ENCODE measurements around the gene CD2BP2. TPM values are rescaled to one million over a fixed set of nuclear protein-coding genes. Genes with fewer than 3 reads are reported as not detected.
"Not testable (repeated sequence)": the region's sequence is repeated elsewhere in the genome, so short reads cannot be mapped to it uniquely, and the experiment has no call there.

Gene CD2BP2
- total and polyA plus RNA-seq, 2 of the 13 experiments (the other 11 are each of a cell fraction or from before 2014, with no cell fraction given), result 24.9 to 54.6 TPM

DNA sequence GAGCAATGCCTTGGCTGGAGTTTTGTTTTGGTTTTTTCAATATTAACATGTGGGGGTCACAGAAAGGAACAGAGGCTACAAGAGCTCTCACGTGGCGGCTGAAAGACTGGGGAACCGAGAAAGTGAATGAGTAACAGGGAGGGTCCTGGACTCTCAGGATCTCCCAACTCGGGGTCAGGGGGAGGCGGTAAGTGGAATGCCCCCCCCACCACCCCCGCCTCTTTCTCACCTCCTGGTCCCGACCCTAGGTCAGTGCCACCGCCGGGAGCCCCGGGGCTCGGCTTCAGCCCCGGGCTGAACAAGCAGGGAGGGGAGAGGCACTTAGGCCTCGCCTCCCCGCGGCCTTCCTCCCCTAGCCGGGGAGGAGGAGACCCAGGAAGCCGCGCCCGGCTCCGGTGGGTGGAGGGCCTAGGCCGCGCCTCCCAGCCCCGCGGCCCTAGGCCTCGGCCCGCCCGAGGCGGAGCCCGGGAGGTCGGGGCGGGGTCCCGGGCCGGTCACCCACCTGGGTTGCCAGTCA is 20.6 kb downstream of the CD2BP2 start (continued):
- TF ChIP-seq ZNF430 (CRISPR knock-in tag; IDR thresholded peaks at IDR 0.05) (peak; percentile 44; the same call in 1 of the 2 replicates), PHF8 (CRISPR knock-in tag; IDR thresholded peaks at IDR 0.05) (peak; percentile 38; the same call in 1 of the 2 replicates), ZFY (CRISPR knock-in tag; IDR thresholded peaks at IDR 0.05) (peak; percentile 70), SAP130 (CRISPR knock-in tag; IDR thresholded peaks at IDR 0.05; ENCODE audit: low read depth) (0 out of 2 replicates have a peak, but pooled peaks have one; percentile 18), ELF1 (CRISPR knock-in tag; IDR thresholded peaks at IDR 0.05) (peak; percentile 25; the same call in 1 of the 2 replicates), HNF4A (CRISPR knock-in tag; IDR thresholded peaks at IDR 0.05) (0 out of 2 replicates have a peak, but pooled peaks have one; percentile 11)
- TF ChIP-seq, protein P1, sequence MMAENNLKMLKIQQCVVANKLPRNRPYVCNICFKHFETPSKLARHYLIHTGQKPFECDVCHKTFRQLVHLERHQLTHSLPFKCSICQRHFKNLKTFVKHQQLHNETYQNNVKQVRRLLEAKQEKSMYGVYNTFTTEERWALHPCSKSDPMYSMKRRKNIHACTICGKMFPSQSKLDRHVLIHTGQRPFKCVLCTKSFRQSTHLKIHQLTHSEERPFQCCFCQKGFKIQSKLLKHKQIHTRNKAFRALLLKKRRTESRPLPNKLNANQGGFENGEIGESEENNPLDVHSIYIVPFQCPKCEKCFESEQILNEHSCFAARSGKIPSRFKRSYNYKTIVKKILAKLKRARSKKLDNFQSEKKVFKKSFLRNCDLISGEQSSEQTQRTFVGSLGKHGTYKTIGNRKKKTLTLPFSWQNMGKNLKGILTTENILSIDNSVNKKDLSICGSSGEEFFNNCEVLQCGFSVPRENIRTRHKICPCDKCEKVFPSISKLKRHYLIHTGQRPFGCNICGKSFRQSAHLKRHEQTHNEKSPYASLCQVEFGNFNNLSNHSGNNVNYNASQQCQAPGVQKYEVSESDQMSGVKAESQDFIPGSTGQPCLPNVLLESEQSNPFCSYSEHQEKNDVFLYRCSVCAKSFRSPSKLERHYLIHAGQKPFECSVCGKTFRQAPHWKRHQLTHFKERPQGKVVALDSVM (CRISPR knock-in tag; IDR thresholded peaks at IDR 0.05), result peak; percentile 50; the same call in 1 of the 2 replicates
- TF ChIP-seq, protein P2, sequence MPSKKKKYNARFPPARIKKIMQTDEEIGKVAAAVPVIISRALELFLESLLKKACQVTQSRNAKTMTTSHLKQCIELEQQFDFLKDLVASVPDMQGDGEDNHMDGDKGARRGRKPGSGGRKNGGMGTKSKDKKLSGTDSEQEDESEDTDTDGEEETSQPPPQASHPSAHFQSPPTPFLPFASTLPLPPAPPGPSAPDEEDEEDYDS (CRISPR knock-in tag; IDR thresholded peaks at IDR 0.05), result peak; percentile 71; the same call in 1 of the 2 replicates
- TF ChIP-seq, protein P3, sequence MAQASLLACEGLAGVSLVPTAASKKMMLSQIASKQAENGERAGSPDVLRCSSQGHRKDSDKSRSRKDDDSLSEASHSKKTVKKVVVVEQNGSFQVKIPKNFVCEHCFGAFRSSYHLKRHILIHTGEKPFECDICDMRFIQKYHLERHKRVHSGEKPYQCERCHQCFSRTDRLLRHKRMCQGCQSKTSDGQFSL (CRISPR knock-in tag; IDR thresholded peaks at IDR 0.05), result peak; percentile 77; the same call in 1 of the 2 replicates

DNA sequence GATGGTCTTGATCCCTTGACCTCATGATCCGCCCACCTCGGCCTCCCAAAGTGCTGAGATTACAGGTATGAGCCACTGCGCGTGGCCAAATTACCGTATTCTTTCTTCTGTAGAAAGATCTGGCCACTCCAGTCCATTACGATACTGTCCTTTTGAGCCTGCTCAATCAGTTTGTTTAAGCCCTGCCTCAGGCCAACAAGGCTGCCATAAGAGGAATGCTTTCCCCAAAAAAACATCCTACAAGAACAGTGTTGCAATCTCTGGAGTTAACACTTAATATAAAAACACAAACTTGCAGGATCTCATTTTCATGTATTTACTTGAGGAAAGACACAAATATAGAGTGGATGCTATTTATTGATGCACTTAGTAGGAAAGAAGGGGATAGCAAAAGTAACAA is 30.9 kb downstream of the CD2BP2 start:
- H3K27me3 ChIP-seq (ENCODE audit: control insufficient read depth in 1 of 2, insufficient read depth in 2 of 2, low read length in 2 of 2); BruUV-seq (replicated peaks); H3K4me2 ChIP-seq (ENCODE audit: low read depth, low read length); H3K27ac ChIP-seq (ENCODE audit: extremely low read length, insufficient read depth, low read length); DNase-seq (ENCODE audit: low spot score); FAIRE-seq; CTCF ChIA-PET (ENCODE audit: low intra/inter-chr PET ratio, low total read pairs); POLR2A ChIA-PET; H4K20me1 ChIP-seq (ENCODE audit: insufficient read depth, low read length); H3K4me1 ChIP-seq (ENCODE audit: insufficient read depth, low read length); H3K4me3 ChIP-seq (replicated peaks in 1 of 3; ENCODE audit: insufficient read depth in 1 of 3, low read depth in 2 of 3, low read length in 3 of 3); H3K9me3 ChIP-seq (ENCODE audit: low read length); ATAC-seq; H3K36me3 ChIP-seq (replicated peaks in 1 of 2; ENCODE audit: control insufficient read depth in 1 of 2, insufficient read depth in 2 of 2, low read length in 2 of 2); intact Hi-C loops (cut with micrococcal nuclease; ENCODE audit: unreplicated experiment); H3K9ac ChIP-seq (ENCODE audit: insufficient read depth, low read depth, low read length); in situ Hi-C loops (cut with HindIII; ENCODE audit: extremely low pct_ligation_motif_present, low pct_unique_long_range_greater_than_20kb); H2AFZ ChIP-seq (ENCODE audit: low read length): not testable (repeated sequence)
- H3K79me2 ChIP-seq (ENCODE audit: insufficient read depth, low read length), result peaks cover 35% of the 10 kb centered on the region
- WGBS (ENCODE audit: low lambda C conversion rate), result 97% methylated on average over 6 of the region's 6 CpGs

DNA sequence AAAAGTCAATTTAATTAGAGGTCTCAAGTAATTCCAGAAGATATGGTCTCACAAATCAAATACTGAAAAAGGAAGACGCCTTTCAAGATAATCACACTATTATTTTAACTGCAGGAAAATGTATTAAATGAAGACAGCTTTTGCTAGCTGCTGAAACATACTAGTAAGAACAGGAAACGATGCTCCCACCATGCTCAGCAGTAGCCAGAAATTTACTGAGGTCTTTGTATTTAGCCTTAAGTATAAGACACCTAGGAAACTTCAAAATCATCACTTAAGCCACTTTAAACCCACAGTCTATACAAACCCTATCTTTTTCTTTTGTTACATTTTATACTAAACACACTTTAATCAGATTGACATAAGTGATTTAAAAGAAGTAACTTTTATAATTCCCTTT is 36.5 kb downstream of the CD2BP2 start:
- BruUV-seq (replicated peaks); H3K4me1 ChIP-seq (ENCODE audit: insufficient read depth, low read length); FAIRE-seq; CTCF ChIA-PET (ENCODE audit: low intra/inter-chr PET ratio, low total read pairs); intact Hi-C loops (cut with micrococcal nuclease; ENCODE audit: unreplicated experiment); POLR2A ChIA-PET; in situ Hi-C loops (cut with HindIII; ENCODE audit: extremely low pct_ligation_motif_present, low pct_unique_long_range_greater_than_20kb); H3K4me3 ChIP-seq (replicated peaks in 1 of 3; ENCODE audit: insufficient read depth in 1 of 3, low read depth in 2 of 3, low read length in 3 of 3); ATAC-seq; H3K9ac ChIP-seq (ENCODE audit: insufficient read depth, low read depth, low read length); H4K20me1 ChIP-seq (ENCODE audit: insufficient read depth, low read length); DNase-seq (ENCODE audit: low spot score); H3K4me2 ChIP-seq (ENCODE audit: low read depth, low read length); H2AFZ ChIP-seq (ENCODE audit: low read length); H3K9me3 ChIP-seq (ENCODE audit: low read length); H3K27me3 ChIP-seq (ENCODE audit: control insufficient read depth in 1 of 2, insufficient read depth in 2 of 2, low read length in 2 of 2); H3K27ac ChIP-seq (ENCODE audit: extremely low read length, insufficient read depth, low read length); H3K36me3 ChIP-seq (replicated peaks in 1 of 2; ENCODE audit: control insufficient read depth in 1 of 2, insufficient read depth in 2 of 2, low read length in 2 of 2): not testable (repeated sequence)
- WGBS (ENCODE audit: low lambda C conversion rate), result over 99% methylated on average over 2 of the region's 2 CpGs
- H3K79me2 ChIP-seq (ENCODE audit: insufficient read depth, low read length), result peaks cover 27% of the 10 kb centered on the region
